Uterus (tissue), 2 donors: ENCODE results near the gene CDT1.

Experiments
- CTCF ChIP-seq, 4 experiments: fragments of 200-600 bp in 2 of 4; fragments of 450-650 bp in 2 of 4; sonication (generic) in 2 of 4; IDR thresholded peaks; one replicate each; pipeline ENCODE4 v1.5.1; 2016 to 2019; ENCODE audit warnings: antibody characterized with exemption in 4 of 4, mild to moderate bottlenecking in 2 of 4, moderate library complexity in 1 of 4
- POLR2A ChIP-seq, 2 donors: fragments of 450-650 bp; IDR thresholded peaks; one replicate each; pipeline ENCODE4 v1.6.1; 2016; ENCODE audit warnings: antibody characterized with exemption in 2 of 2, mild to moderate bottlenecking in 1 of 2, moderate library complexity in 1 of 2

- TF ChIP-seq CTCF (IDR thresholded peaks at IDR 0.05) = no peak
- no peak for TF ChIP-seq POLR2A (IDR thresholded peaks at IDR 0.05)
These were observed 24.0 kb upstream of the CDT1 start for GRCh38 chr16:88779406-88780141.
